NCI-H69 (cell line): Measurements from ENCODE around the gene ZNF700.
"Not testable (repeated sequence)": the region's sequence is repeated elsewhere in the genome, so short reads cannot be mapped to it uniquely, and the experiment has no call there.

Experiments used
- DNase-seq: peaks from one replicate; lab custom pipeline; 2025; lab: John Stamatoyannopoulos, UW

The ZNF700 gene

GRCh38 chr19:11989112-11989456 is 64.2 kb downstream of the ZNF700 start:
- no peak for DNase-seq

- not testable (repeated sequence) for DNase-seq
Observed at GRCh38 chr19:11991921-11992320, 67.0 kb downstream of the ZNF700 start.

- DNase-seq = no peak
Observed at GRCh38 chr19:11995174-11995573, 70.3 kb downstream of the ZNF700 start.
